Peyer's patch (tissue), 4 donors: ENCODE results near the gene EBI3. TPM values are rescaled to one million over a fixed set of nuclear protein-coding genes. Genes with fewer than 3 reads are reported as not detected.
A peak's percentile ranks its signal among the peaks of the same experiment; 100 is the strongest.
"Not testable (repeated sequence)": the region's sequence is repeated elsewhere in the genome, so short reads cannot be mapped to it uniquely, and the experiment has no call there.

Experiments
- DNase-seq, 3 donors: peaks; one replicate each; pipeline ENCODE4 v3.0.0-alpha.2; 2017 to 2019
- H3K27ac ChIP-seq, 4 donors: fragments of 200-600 bp; sonication (generic); one replicate each; pipeline ENCODE4 v1.5.1; 2016 to 2019
- H3K27me3 ChIP-seq, 2 donors: fragments of 200-600 bp; sonication (generic); one replicate each; pipeline ENCODE4 v1.5.1; 2019
- H3K36me3 ChIP-seq, 3 donors: fragments of 200-600 bp; sonication (generic); one replicate each; pipeline ENCODE4 v1.5.1; 2016 to 2019
- H3K4me1 ChIP-seq, 4 donors: fragments of 200-600 bp; sonication (generic); one replicate each; pipeline ENCODE4 v1.5.1; 2016 to 2019
- H3K4me3 ChIP-seq, 4 donors: fragments of 200-600 bp; sonication (generic); 1 replicate in 3 of 4; 2 replicates in 1 of 4; pipeline ENCODE4 v1.5.1; 2016 to 2019; ENCODE audit warnings: mild to moderate bottlenecking in 1 of 4
- H3K9me3 ChIP-seq, 4 donors: fragments of 200-600 bp; sonication (generic); one replicate each; pipeline ENCODE4 v1.5.1; 2016 to 2019; ENCODE audit warnings: mild to moderate bottlenecking in 1 of 4
- CTCF ChIP-seq, 6 experiments: fragments of 450-650 bp in 4 of 6; fragments of 200-600 bp in 2 of 6; sonication (generic) in 1 of 6; IDR thresholded peaks; one replicate each; pipeline ENCODE4 v1.5.1; 2017 to 2019; ENCODE audit warnings: antibody characterized with exemption in 6 of 6, mild to moderate bottlenecking in 3 of 6, moderate library complexity in 1 of 6
- POLR2A ChIP-seq, 2 donors: fragments of 450-650 bp; IDR thresholded peaks; one replicate each; pipeline ENCODE4 v1.5.1; 2017; ENCODE audit warnings: antibody characterized with exemption in 2 of 2, mild to moderate bottlenecking in 2 of 2, moderate library complexity in 2 of 2
- total RNA-seq, 4 donors: library from RNA; depleted of rRNA; stranded (reverse); fragments of >200 nt; gene quantifications; one replicate each; pipeline ENCODE4 v1.1.0, GENCODE V29; 2016

The EBI3 gene
- total RNA-seq, 4 donors from 2014 or later, result 1.4 to 12.4 (median 1.9) TPM; not detected in 1

DNA sequence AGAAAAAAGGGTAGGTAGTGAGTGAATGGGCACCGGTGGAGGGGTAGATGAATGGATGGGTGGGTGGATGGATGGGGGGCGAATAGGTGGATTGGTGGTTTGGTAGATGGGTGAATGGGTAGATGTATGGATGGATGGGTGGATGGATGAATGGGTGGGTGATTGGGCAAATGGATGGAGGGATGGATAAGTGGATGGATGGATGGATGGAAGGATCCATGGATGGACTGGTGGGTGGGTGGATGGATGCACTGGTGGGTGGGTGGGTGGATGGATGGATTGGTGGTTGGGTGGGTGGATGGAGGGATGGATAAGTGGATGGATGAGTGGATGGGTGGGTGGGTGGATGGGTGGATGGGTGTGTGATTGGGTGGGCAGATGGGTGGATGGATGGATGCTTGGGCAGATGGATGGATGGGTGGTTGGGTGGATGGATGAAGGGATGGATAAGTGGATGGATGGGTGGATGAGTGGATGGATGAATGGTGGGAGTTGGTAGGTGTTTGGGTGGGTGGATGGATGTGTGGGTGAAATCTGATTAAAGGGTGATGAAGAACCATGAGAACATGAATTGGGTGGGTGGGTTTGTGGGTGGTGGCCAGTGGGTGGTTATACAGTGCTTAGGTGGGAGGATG lies 44.5 kb upstream of the EBI3 start:
- no peak overlapping the region for H3K27ac ChIP-seq
- H3K4me1 ChIP-seq, result peaks cover 5 to 24% (median 10%) of the 10 kb centered on the region in 4 donors
- no peak for DNase-seq
- TF ChIP-seq POLR2A (IDR thresholded peaks at IDR 0.05), result no peak
- H3K36me3 ChIP-seq, result peaks cover 0 to 6% (median 0%) of the 10 kb centered on the region in 3 donors
- no peaks in the 10 kb centered on the region for H3K9me3 ChIP-seq
- no peak overlapping the region for H3K4me3 ChIP-seq
- H3K27me3 ChIP-seq, result no peaks in the 10 kb centered on the region

- DNase-seq, result no peak
- Histone ChIP-seq H3K4me3 (no peak overlapping the region), H3K27me3 (no peaks in the 10 kb centered on the region), H3K4me1 (peaks cover 2 to 20% (median 7%) of the 10 kb centered on the region in 4 donors), H3K36me3 (peaks cover 0 to under 1% (median 0%) of the 10 kb centered on the region in 3 donors), H3K9me3 (no peaks in the 10 kb centered on the region), H3K27ac (no peak overlapping the region)
- TF ChIP-seq CTCF (IDR thresholded peaks at IDR 0.05) (no peak), POLR2A (IDR thresholded peaks at IDR 0.05) (no peak)
Measured at GRCh38 chr19:4185413-4186086, 43.8 kb upstream of the EBI3 start.

DNA sequence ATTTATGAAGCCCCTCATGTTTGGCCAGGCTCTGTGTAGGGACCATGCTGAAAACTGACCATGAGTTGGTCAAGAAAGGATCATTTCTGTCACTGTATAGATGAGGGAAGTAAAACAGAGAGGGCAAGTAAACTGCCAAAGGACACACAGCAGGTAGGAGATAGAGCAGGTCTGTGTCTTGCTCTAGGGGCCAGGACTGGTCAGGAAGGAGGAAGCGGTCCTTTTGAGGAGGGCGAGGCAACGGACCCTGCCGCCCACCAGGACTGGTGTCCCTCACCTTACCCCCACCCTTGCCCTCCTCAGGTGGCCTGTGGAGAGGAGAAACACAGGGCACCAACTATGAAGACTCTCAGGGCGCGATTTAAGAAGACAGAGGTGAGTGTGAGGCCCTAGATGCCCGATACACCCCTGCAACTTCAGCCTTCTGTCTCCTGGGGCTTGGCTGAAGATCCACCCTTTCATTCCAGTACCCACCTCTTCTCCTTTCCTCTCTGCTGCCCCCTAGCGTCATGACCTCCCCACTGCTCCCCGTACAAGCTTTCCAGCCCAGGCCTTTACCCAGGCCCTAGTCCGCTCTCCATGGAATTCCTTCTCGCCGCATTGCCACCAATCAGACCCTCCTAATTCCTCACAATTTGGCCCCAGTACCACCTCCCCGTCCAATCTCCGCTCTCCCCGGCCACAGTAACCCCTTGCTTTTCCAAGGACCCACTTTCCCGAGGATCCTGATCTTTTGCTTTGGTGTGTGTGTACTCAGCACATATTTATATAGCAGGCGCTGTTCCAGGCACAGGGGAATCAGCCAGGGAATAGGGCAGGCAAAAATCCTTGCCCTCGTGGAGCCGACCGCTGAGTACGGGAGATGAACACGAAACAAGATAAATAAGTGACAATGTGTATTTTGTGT lies 43.0 kb upstream of the EBI3 start:
- Histone ChIP-seq H3K9me3 (no peaks in the 10 kb centered on the region), H3K4me1 (peaks cover 0 to 12% (median 3%) of the 10 kb centered on the region in 4 donors), H3K36me3 (no peaks in the 10 kb centered on the region), H3K4me3 (no peak overlapping the region), H3K27me3 (no peaks in the 10 kb centered on the region), H3K27ac (peak overlapping the region in 1 of 4 donors; percentile 19)
- TF ChIP-seq CTCF (IDR thresholded peaks at IDR 0.05) (peak; percentile 28 to 82 (median 73)), POLR2A (IDR thresholded peaks at IDR 0.05) (no peak)
- DNase-seq, result peak; percentile 65 to 90 (median 84)

DNA sequence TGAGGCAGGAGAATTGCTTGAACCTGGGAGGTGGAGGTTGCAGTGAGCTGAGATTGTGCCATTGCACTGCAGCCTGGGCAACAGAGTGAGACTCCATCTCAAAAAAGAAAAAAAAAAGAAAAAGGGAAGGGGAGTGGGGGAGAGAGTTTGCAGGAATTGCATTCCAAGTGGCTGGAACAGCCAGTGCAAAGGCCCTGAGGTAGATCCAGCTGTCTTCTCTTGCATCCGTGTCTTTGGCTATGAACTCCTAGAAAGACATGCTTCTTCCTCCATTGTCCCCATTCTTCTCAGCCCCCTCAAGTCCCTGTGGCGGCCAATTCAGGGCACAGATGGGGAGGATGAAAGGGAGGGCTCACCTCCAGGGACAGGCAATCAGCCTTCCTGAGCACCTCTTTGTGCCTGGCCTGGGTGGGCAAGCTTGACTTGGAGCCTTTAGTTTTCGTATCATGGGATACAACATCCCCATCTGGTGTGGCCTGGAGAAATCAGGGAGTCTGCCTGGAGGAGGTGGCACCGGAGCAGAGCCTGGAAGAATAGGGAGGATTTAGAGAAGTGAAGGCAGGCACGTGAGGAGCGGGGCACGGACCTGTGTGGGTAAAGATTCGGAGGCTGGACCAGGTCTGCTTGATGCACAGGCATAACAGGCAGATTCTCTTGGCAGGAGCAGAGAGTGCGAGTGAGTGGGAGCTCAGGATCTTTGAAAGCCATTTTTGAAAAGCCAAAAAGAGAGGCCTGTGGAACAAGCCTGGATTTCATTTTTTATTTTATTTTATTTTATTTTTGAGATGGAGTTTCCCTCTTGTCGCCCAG lies 41.8 kb upstream of the EBI3 start:
- no peaks in the 10 kb centered on the region for H3K27me3 ChIP-seq
- no peak overlapping the region for H3K4me3 ChIP-seq
- H3K27ac ChIP-seq, result no peak overlapping the region
- DNase-seq, result no peak
- no peaks in the 10 kb centered on the region for H3K9me3 ChIP-seq
- H3K36me3 ChIP-seq, result no peaks in the 10 kb centered on the region
- H3K4me1 ChIP-seq, result peaks cover 0 to 7% (median 0%) of the 10 kb centered on the region in 4 donors
- TF ChIP-seq CTCF (IDR thresholded peaks at IDR 0.05), result no peak
- TF ChIP-seq POLR2A (IDR thresholded peaks at IDR 0.05), result no peak

GRCh38 chr19:4189641-4190040 lies 39.7 kb upstream of the EBI3 start:
- Histone ChIP-seq H3K4me3 (no peak overlapping the region), H3K27me3 (no peaks in the 10 kb centered on the region), H3K9me3 (no peaks in the 10 kb centered on the region), H3K4me1 (no peaks in the 10 kb centered on the region), H3K36me3 (no peaks in the 10 kb centered on the region), H3K27ac (no peak overlapping the region)
- no peak for DNase-seq
- no peak for TF ChIP-seq CTCF (IDR thresholded peaks at IDR 0.05)
- TF ChIP-seq POLR2A (IDR thresholded peaks at IDR 0.05), result no peak

- not testable (repeated sequence) for H3K4me3 ChIP-seq, H3K27me3 ChIP-seq, H3K36me3 ChIP-seq, H3K27ac ChIP-seq, H3K9me3 ChIP-seq, H3K4me1 ChIP-seq, DNase-seq
Measured at GRCh38 chr19:4192537-4192936, 36.8 kb upstream of the EBI3 start.
